Measurements from ENCODE around the gene RFXAP.

Gene RFXAP

DNA sequence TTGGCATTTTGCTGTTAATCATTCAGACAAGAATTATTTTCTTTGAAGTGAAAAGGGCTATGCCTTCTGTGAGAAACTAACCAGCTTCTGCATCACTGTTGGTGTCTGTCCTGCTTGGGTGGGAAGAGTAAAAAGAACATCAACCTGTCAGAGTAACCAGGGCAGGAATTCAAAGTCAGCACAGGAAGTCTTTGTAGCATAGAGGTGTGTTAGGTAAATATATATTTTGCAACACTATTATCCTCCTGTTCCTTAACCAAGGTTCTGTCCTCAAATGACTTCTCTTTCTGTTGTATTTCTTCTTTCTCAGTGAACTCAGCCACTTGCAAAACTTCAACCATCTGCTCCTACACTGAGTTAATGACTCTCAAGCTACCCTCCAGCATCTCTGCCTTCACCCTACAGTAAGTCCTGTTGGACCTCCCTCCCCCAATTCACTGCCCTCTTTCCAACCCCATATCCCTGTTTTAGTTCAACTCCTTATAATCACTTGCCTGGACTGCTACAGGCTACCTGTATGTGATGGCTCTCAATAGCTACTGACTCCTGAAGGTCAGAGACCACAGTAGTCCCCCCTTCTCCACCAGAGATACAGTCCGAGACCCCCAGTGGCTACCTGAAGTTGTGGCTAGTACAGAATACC is 51.1 kb downstream of the RFXAP start:
- DNase-seq, result no peak

DNA sequence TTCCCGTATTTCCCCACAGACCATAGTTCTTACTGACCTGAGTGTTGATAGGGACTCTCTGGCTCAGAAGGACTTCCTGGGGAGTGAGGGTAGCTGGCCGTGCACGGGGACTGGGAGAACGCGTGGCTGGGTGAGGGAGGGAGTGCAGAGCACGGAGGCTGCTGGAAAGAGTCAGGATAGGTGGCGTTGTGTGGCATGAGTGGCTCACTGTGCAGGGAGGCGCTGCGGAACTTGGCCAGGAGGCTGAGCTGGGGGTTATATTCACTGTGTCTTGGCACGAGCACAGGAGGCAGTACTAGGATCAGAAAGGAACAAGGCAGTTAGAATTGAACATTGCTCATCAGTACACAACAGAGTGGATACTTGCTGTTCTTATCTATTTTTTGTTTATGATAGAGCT is 53.6 kb downstream of the RFXAP start:
- no peak for DNase-seq

DNA sequence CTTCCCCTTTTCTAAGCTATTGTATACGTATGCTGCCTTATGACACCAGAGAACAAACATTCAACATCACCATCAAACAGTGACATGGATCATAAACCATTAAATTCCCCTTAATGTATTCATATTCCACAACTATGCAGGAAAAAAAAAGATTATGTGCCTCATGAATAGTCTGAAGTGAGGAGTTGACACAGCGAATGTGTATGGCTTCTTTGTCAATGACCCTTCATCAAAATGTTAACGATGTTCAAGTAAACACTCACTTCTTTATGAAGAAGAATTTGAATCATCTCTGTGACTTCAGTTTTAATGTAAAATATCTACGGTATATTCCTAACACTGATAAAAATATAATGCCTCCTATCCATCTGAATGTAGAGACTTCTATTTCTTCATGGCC is 56.4 kb downstream of the RFXAP start:
- DNase-seq, result no peak

DNA sequence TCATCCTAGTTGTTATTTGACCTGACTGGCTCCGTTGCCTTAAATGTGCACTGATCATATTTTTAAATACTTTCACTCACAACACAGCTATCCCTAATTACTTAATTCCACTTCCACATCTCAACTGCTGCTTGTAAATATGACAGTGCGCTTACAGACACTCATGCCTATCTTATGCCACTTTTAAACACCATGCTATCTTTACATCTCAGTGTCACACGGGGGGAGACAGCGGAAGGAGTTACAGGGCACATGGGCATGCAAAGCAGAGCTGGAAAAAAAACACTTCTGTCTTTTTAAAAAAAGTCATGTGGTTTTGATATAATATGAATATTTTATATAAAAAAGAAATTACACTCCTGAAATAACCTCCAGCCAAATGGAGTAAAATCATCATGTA is 56.9 kb downstream of the RFXAP start:
- DNase-seq, result no peak

Measured in RPMI8226 (cell line).